IMR-90 (cell line): ENCODE results near the gene LUC7L. TPM values are rescaled to one million over a fixed set of nuclear protein-coding genes. Genes with fewer than 3 reads are reported as not detected.

Experiments used
- ATAC-seq: fragments of 200-7000 bp; cut with Tn5 transposase; 2 replicates; pipeline ENCODE4 v1.9.1; 2020; ENCODE audit warnings: low read depth, mild to moderate bottlenecking, moderate library complexity
- BruUV-seq: library from RNA; stranded (reverse); fragments of 400-500 nt; replicated peaks from 2 replicates; lab custom pipeline; 2021; lab: Mats Ljungman, UMichigan
- CTCF ChIA-PET: fragments of 300-600 bp; formaldehyde crosslinking; extraction: SDS; loops from one replicate; lab custom pipeline; 2021; ENCODE audit warnings: antibody characterized with exemption; lab: Yijun Ruan, JAX
- POLR2A ChIA-PET: fragments of 300-600 bp; sonication (Branson Sonifier 250); formaldehyde crosslinking; loops from one replicate; lab custom pipeline; 2022; ENCODE audit warnings: antibody characterized with exemption; ENCODE audit not compliant: unreplicated experiment; lab: Charles Lee
- DNase-seq: peaks from one replicate; pipeline ENCODE4 v3.0.0; 2013
- H2AFZ ChIP-seq: replicated peaks from 2 replicates; pipeline ENCODE3; 2013; ENCODE audit warnings: low read length, mild to moderate bottlenecking; ENCODE audit not compliant: poor library complexity
- H2AK5ac ChIP-seq: 2 replicates; pipeline ENCODE4 v1.6.1; 2013; ENCODE audit warnings: low read depth, low read length, inconsistent platforms
- H2AK9ac ChIP-seq: replicated peaks from 2 replicates; pipeline ENCODE3; 2013; ENCODE audit warnings: mild to moderate bottlenecking, low read depth, low read length, moderate library complexity; ENCODE audit not compliant: poor library complexity
- H2BK120ac ChIP-seq: 2 replicates; pipeline ENCODE4 v1.6.1; 2013; ENCODE audit warnings: low read depth, low read length, inconsistent platforms
- H2BK15ac ChIP-seq: 3 replicates; pipeline ENCODE4 v1.6.1; 2013; ENCODE audit warnings: low read depth, low read length, inconsistent platforms
- H2BK20ac ChIP-seq: 2 replicates; pipeline ENCODE4 v1.6.1; 2013; ENCODE audit warnings: low read depth, mild to moderate bottlenecking, inconsistent platforms, low read length, moderate library complexity
- H2BK5ac ChIP-seq: 2 replicates; pipeline ENCODE4 v1.6.1; 2013; ENCODE audit warnings: mild to moderate bottlenecking, low read depth, low read length, inconsistent platforms; ENCODE audit not compliant: poor library complexity, severe bottlenecking
- H3K14ac ChIP-seq: replicated peaks from 2 replicates; pipeline ENCODE4 v1.6.1; 2013; ENCODE audit warnings: low read depth, low read length, inconsistent platforms
- H3K18ac ChIP-seq: 2 replicates; pipeline ENCODE4 v1.6.1; 2013; ENCODE audit warnings: low read depth, low read length, control low read depth
- H3K23ac ChIP-seq: 2 replicates; pipeline ENCODE4 v1.6.1; 2013; ENCODE audit warnings: low read depth, low read length, inconsistent platforms
- H3K27ac ChIP-seq: 2 replicates; pipeline ENCODE4 v1.5.1; 2013; ENCODE audit warnings: mild to moderate bottlenecking, control low read depth, low read length; ENCODE audit not compliant: insufficient read depth
- H3K27me3 ChIP-seq: 2 replicates; pipeline ENCODE4 v1.6.1; 2013; ENCODE audit warnings: low read length; ENCODE audit not compliant: control insufficient read depth, insufficient read depth
- H3K36me3 ChIP-seq: 2 replicates; pipeline ENCODE4 v1.6.1; 2013; ENCODE audit warnings: low read length, mixed read lengths; ENCODE audit not compliant: control insufficient read depth, insufficient read depth
- H3K4ac ChIP-seq: 2 replicates; pipeline ENCODE4 v1.6.1; 2013; ENCODE audit warnings: low read depth, low read length, inconsistent platforms
- H3K4me1 ChIP-seq: 2 replicates; pipeline ENCODE4 v1.6.1; 2013; ENCODE audit warnings: low read length, mixed read lengths; ENCODE audit not compliant: control insufficient read depth, insufficient read depth
- H3K4me2 ChIP-seq: 2 replicates; pipeline ENCODE4 v1.6.1; 2013; ENCODE audit warnings: low read depth, mild to moderate bottlenecking, control low read depth, low read length, moderate library complexity
- H3K4me3 ChIP-seq: 2 replicates; pipeline ENCODE4 v1.5.1; 2013; ENCODE audit warnings: low read depth, mild to moderate bottlenecking, control low read depth, low read length, moderate library complexity; ENCODE audit not compliant: insufficient read depth
- H3K56ac ChIP-seq: 2 replicates; pipeline ENCODE4 v1.6.1; 2013; ENCODE audit warnings: low read length, inconsistent platforms; ENCODE audit not compliant: insufficient read depth; ENCODE audit errors: extremely low read depth
- H3K79me1 ChIP-seq, 2 experiments: 2 replicates each; pipeline ENCODE4 v1.6.1; 2013; ENCODE audit warnings: low read length in 2 of 2, inconsistent platforms in 1 of 2, low read depth in 1 of 2
- H3K9ac ChIP-seq: 2 replicates; pipeline ENCODE4 v1.6.1; 2013; ENCODE audit warnings: low read depth, low read length, control low read depth
- H3K9me1 ChIP-seq: 2 replicates; pipeline ENCODE4 v1.6.1; 2013; ENCODE audit warnings: low read length, inconsistent platforms; ENCODE audit not compliant: insufficient read depth
- H3K9me3 ChIP-seq: 2 replicates; pipeline ENCODE4 v1.6.1; 2013; ENCODE audit warnings: low read length; ENCODE audit not compliant: control insufficient read depth, insufficient read depth
- H4K20me1 ChIP-seq: 2 replicates; pipeline ENCODE4 v1.6.1; 2013; ENCODE audit warnings: low read length, inconsistent platforms; ENCODE audit not compliant: insufficient read depth
- H4K5ac ChIP-seq: 2 replicates; pipeline ENCODE4 v1.6.1; 2013; ENCODE audit warnings: mild to moderate bottlenecking, low read depth, low read length, control low read depth
- H4K8ac ChIP-seq, 2 experiments: 2 replicates each; pipeline ENCODE4 v1.6.1; 2013; ENCODE audit warnings: low read depth in 2 of 2, low read length in 2 of 2, control low read depth in 1 of 2, inconsistent platforms in 1 of 2
- H4K91ac ChIP-seq: 2 replicates; pipeline ENCODE4 v1.6.1; 2013; ENCODE audit warnings: low read depth, low read length, inconsistent platforms; ENCODE audit not compliant: insufficient read depth
- BHLHE40 ChIP-seq: fragments of 150-350 bp; IDR thresholded peaks from 2 replicates; pipeline ENCODE4 v1.6.1; 2016; ENCODE audit warnings: mild to moderate bottlenecking, low read depth, low read length
- CEBPB ChIP-seq: IDR thresholded peaks from 2 replicates; pipeline ENCODE4 v1.6.1; 2012; ENCODE audit warnings: low read depth, low read length, improper control_type of control experiment
- CHD1 ChIP-seq: IDR thresholded peaks from 2 replicates; pipeline ENCODE4 v1.6.1; 2012; ENCODE audit warnings: low read depth, low read length, improper control_type of control experiment
- ELK1 ChIP-seq: fragments of 150-350 bp; IDR thresholded peaks from 2 replicates; pipeline ENCODE4 v1.6.1; 2016; ENCODE audit warnings: low read depth, mild to moderate bottlenecking, low read length, moderate library complexity, borderline replicate concordance
- FOS ChIP-seq: fragments of 150-350 bp; IDR thresholded peaks from 2 replicates; pipeline ENCODE4 v1.6.1; 2016; ENCODE audit warnings: low read depth, low read length
- MAFK ChIP-seq: IDR thresholded peaks from 2 replicates; pipeline ENCODE4 v1.6.1; 2012; ENCODE audit warnings: low read depth, low read length, improper control_type of control experiment
- MAZ ChIP-seq: IDR thresholded peaks from 2 replicates; pipeline ENCODE4 v1.6.1; 2012; ENCODE audit warnings: low read depth, mild to moderate bottlenecking, low read length, improper control_type of control experiment, moderate library complexity, borderline replicate concordance
- MXI1 ChIP-seq: IDR thresholded peaks from 2 replicates; pipeline ENCODE4 v1.6.1; 2012; ENCODE audit warnings: low read depth, mild to moderate bottlenecking, low read length, moderate library complexity, borderline replicate concordance
- NFE2L2 ChIP-seq: fragments of 150-350 bp; IDR thresholded peaks from 2 replicates; pipeline ENCODE4 v1.6.1; 2016; ENCODE audit warnings: low read depth, mild to moderate bottlenecking, low read length
- POLR2A ChIP-seq: IDR thresholded peaks from 2 replicates; pipeline ENCODE4 v1.6.1; 2012; ENCODE audit warnings: mild to moderate bottlenecking, low read depth, low read length
- RAD21 ChIP-seq: IDR thresholded peaks from 2 replicates; pipeline ENCODE4 v1.6.1; 2012; ENCODE audit warnings: low read length, improper control_type of control experiment
- RCOR1 ChIP-seq: IDR thresholded peaks from 2 replicates; pipeline ENCODE4 v1.6.1; 2012; ENCODE audit warnings: mild to moderate bottlenecking, low read length, improper control_type of control experiment; ENCODE audit not compliant: insufficient replicate concordance
- RFX5 ChIP-seq: IDR thresholded peaks from 2 replicates; pipeline ENCODE4 v1.8.0; 2012; ENCODE audit warnings: low read depth, mild to moderate bottlenecking, low read length, moderate library complexity
- SMC3 ChIP-seq: fragments of 150-350 bp; IDR thresholded peaks from 2 replicates; pipeline ENCODE4 v1.6.1; 2016; ENCODE audit warnings: low read depth, mild to moderate bottlenecking, antibody characterized with exemption, low read length, moderate library complexity
- WGBS, 2 experiments: methylation state at CpG; one replicate each; pipeline versions ENCODE4 v1.1.5 to v1.1.7; 2013; ENCODE audit warnings: missing lambda C conversion rate in 2 of 2; ENCODE audit not compliant: insufficient read length in 1 of 2; ENCODE audit errors: extremely low coverage in 2 of 2; 5-methylcytosine and 5-hydroxymethylcytosine counted together
- dilution Hi-C: fragments of 300-500 bp; cut with HindIII; formaldehyde crosslinking; loops from one replicate; pipeline ENCODE4 v1.14.3; 2018; ENCODE audit warnings: low sequenced_read_pairs; ENCODE audit not compliant: unreplicated experiment
- in situ Hi-C: fragments of 300-500 bp; cut with MboI; formaldehyde crosslinking; loops from 3 replicates; pipeline ENCODE4 v1.14.3; 2019; ENCODE audit warnings: low sequenced_read_pairs, inconsistent platforms, mixed read lengths
- intact Hi-C: fragments of 100-400 bp; cut with micrococcal nuclease; formaldehyde crosslinking; loops from 2 replicates; pipeline ENCODE4 v1.10.0; 2022
- polyA plus RNA-seq, 3 experiments: library from polyadenylated mRNA; depleted of rRNA; stranded (reverse); fragments of >200 nt; gene quantifications; 2 replicates each; pipeline ENCODE4 v1.2.3, GENCODE V29; 2012; ENCODE audit warnings: low replicate concordance in 1 of 3
- total RNA-seq: library from RNA; depleted of rRNA; stranded (reverse); fragments of >200 nt; gene quantifications from 2 replicates; pipeline ENCODE4 v1.2.3, GENCODE V29; 2012
- TF ChIP-seq, protein P1 (sequence below): conservative IDR thresholded peaks from 2 replicates; pipeline ENCODE4 v1.5.1; 2012; ENCODE audit warnings: mild to moderate bottlenecking, low read depth, low read length, improper control_type of control experiment
- TF ChIP-seq, protein P2 (sequence below): fragments of 150-350 bp; IDR thresholded peaks from 2 replicates; pipeline ENCODE4 v1.6.1; 2017; ENCODE audit warnings: mild to moderate bottlenecking, antibody characterized with exemption, low read length, low read depth

Gene LUC7L
- total and polyA plus RNA-seq, 2 of the 4 experiments (the other 2 are of a cell fraction), result 21.5 to 55.6 TPM

DNA sequence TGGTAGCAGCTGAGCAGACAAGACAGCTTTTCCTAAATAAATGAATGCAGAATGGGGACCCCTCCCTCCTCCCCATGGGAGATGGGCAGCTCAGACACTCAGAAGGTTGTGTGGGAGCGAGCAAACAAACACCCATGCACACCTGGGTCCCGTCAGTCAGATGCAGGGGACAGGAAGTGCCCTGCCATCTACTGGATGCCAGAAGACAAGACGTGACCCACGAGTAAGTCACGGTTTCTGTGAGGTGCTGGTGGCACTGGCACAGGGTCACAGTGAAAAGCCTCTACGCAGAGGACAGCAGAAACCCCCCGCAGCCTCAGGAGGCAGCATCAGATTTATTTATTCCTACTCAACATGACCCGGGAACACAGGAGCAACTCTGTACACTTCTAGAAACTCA, 40.6 kb downstream of the LUC7L start:
- Histone ChIP-seq H3K18ac (no peak overlapping the region), H2AK5ac (no peak overlapping the region), H2AK9ac (no peak overlapping the region), H2BK120ac (no peak overlapping the region), H3K79me1 (peaks cover 4 to 32% of the 10 kb centered on the region in 2 experiments), H3K9me3 (no peaks in the 10 kb centered on the region), H3K4me2 (no peak overlapping the region), H4K8ac (no peak overlapping the region), H2BK5ac (no peak overlapping the region), H3K4me1 (no peaks in the 10 kb centered on the region), H2AFZ (no peak overlapping the region), H3K36me3 (peaks cover 62% of the 10 kb centered on the region), H3K27ac (no peak overlapping the region), H3K9ac (no peak overlapping the region), H3K27me3 (no peaks in the 10 kb centered on the region), H2BK15ac (no peak overlapping the region), H4K20me1 (peaks cover 19% of the 10 kb centered on the region), H4K91ac (no peak overlapping the region), H2BK20ac (no peak overlapping the region), H3K4ac (no peak overlapping the region), H3K9me1 (no peaks in the 10 kb centered on the region; the same call in 1 of the 2 replicates), H3K14ac (no peak overlapping the region), H3K23ac (no peak overlapping the region), H3K4me3 (no peak overlapping the region), H3K56ac (no peak overlapping the region), H4K5ac (no peak overlapping the region)
- WGBS, 2 experiments, result no CpG with 5 or more reads among the region's 8 CpGs
- ATAC-seq (no peak), DNase-seq (no peak)
- TF ChIP-seq ELK1 (no peak), POLR2A (no peak), RCOR1 (no peak), RAD21 (no peak), FOS (no peak), BHLHE40 (no peak), MAZ (no peak), MAFK (no peak), CEBPB (no peak), NFE2L2 (no peak), RFX5 (no peak), CHD1 (no peak), MXI1 (no peak), SMC3 (no peak)
- TF ChIP-seq, protein P1, sequence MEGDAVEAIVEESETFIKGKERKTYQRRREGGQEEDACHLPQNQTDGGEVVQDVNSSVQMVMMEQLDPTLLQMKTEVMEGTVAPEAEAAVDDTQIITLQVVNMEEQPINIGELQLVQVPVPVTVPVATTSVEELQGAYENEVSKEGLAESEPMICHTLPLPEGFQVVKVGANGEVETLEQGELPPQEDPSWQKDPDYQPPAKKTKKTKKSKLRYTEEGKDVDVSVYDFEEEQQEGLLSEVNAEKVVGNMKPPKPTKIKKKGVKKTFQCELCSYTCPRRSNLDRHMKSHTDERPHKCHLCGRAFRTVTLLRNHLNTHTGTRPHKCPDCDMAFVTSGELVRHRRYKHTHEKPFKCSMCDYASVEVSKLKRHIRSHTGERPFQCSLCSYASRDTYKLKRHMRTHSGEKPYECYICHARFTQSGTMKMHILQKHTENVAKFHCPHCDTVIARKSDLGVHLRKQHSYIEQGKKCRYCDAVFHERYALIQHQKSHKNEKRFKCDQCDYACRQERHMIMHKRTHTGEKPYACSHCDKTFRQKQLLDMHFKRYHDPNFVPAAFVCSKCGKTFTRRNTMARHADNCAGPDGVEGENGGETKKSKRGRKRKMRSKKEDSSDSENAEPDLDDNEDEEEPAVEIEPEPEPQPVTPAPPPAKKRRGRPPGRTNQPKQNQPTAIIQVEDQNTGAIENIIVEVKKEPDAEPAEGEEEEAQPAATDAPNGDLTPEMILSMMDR, result no peak
- TF ChIP-seq, protein P2, sequence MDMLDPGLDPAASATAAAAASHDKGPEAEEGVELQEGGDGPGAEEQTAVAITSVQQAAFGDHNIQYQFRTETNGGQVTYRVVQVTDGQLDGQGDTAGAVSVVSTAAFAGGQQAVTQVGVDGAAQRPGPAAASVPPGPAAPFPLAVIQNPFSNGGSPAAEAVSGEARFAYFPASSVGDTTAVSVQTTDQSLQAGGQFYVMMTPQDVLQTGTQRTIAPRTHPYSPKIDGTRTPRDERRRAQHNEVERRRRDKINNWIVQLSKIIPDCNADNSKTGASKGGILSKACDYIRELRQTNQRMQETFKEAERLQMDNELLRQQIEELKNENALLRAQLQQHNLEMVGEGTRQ, result no peak
- intact Hi-C loops, result no loop called here
- BruUV-seq, result no TSS peak
- in situ Hi-C loops, result no loop called here
- POLR2A ChIA-PET, result no interaction called here
- dilution Hi-C loops, result no loop called here
- CTCF ChIA-PET, result interaction anchor here (0.7 kb wide), 1 partner anchor 91 kb away, joined by 3 read pairs; no protein-coding TSS in a partner anchor
